IPS-11a (cell line): Measurements from ENCODE around the gene TNFRSF19.

Experiments
- H3K4me3 ChIP-seq: one replicate; pipeline ENCODE4 v1.5.1; 2013; ENCODE audit warnings: low read depth, low read length, control low read depth

Gene TNFRSF19

GRCh38 chr13:23626700-23627099, 56.5 kb downstream of the TNFRSF19 start:
- H3K4me3 ChIP-seq: no peak overlapping the region

GRCh38 chr13:23627410-23627809, 57.2 kb downstream of the TNFRSF19 start:
- no peak overlapping the region for H3K4me3 ChIP-seq

GRCh38 chr13:23628250-23628649, 58.0 kb downstream of the TNFRSF19 start:
- no peak overlapping the region for H3K4me3 ChIP-seq

- no peak overlapping the region for H3K4me3 ChIP-seq
These were observed 58.8 kb downstream of the TNFRSF19 start for GRCh38 chr13:23628765-23629565.

- no peak overlapping the region for H3K4me3 ChIP-seq
These were observed 59.5 kb downstream of the TNFRSF19 start for GRCh38 chr13:23629566-23630272.

- H3K4me3 ChIP-seq: no peak overlapping the region
These were observed 60.3 kb downstream of the TNFRSF19 start for GRCh38 chr13:23630349-23631093.

GRCh38 chr13:23631311-23632047, 61.3 kb downstream of the TNFRSF19 start:
- H3K4me3 ChIP-seq: no peak overlapping the region

GRCh38 chr13:23632048-23632582, 61.9 kb downstream of the TNFRSF19 start:
- H3K4me3 ChIP-seq: no peak overlapping the region

GRCh38 chr13:23632741-23633140, 62.5 kb downstream of the TNFRSF19 start:
- no peak overlapping the region for H3K4me3 ChIP-seq

GRCh38 chr13:23634897-23635296, 64.7 kb downstream of the TNFRSF19 start:
- no peak overlapping the region for H3K4me3 ChIP-seq

- H3K4me3 ChIP-seq: no peak overlapping the region
These were observed 66.1 kb downstream of the TNFRSF19 start for GRCh38 chr13:23636360-23636759.

- no peak overlapping the region for H3K4me3 ChIP-seq
These were observed 67.6 kb downstream of the TNFRSF19 start for GRCh38 chr13:23637829-23638228.

- H3K4me3 ChIP-seq: no peak overlapping the region
These were observed 69.5 kb downstream of the TNFRSF19 start for GRCh38 chr13:23639674-23640073.

GRCh38 chr13:23642110-23642509, 71.9 kb downstream of the TNFRSF19 start:
- no peak overlapping the region for H3K4me3 ChIP-seq

GRCh38 chr13:23643338-23644125, 73.3 kb downstream of the TNFRSF19 start:
- no peak overlapping the region for H3K4me3 ChIP-seq

GRCh38 chr13:23644126-23644419, 73.9 kb downstream of the TNFRSF19 start:
- no peak overlapping the region for H3K4me3 ChIP-seq

GRCh38 chr13:23644527-23645138, 74.4 kb downstream of the TNFRSF19 start:
- H3K4me3 ChIP-seq: no peak overlapping the region

- H3K4me3 ChIP-seq: no peak overlapping the region
These were observed 75.6 kb downstream of the TNFRSF19 start for GRCh38 chr13:23645851-23646250.

GRCh38 chr13:23651439-23651838, 81.2 kb downstream of the TNFRSF19 start:
- no peak overlapping the region for H3K4me3 ChIP-seq

GRCh38 chr13:23651887-23652286, 81.7 kb downstream of the TNFRSF19 start:
- no peak overlapping the region for H3K4me3 ChIP-seq
